Measurements from ENCODE around the gene ZNF670.

ZNF670 gene

DNA sequence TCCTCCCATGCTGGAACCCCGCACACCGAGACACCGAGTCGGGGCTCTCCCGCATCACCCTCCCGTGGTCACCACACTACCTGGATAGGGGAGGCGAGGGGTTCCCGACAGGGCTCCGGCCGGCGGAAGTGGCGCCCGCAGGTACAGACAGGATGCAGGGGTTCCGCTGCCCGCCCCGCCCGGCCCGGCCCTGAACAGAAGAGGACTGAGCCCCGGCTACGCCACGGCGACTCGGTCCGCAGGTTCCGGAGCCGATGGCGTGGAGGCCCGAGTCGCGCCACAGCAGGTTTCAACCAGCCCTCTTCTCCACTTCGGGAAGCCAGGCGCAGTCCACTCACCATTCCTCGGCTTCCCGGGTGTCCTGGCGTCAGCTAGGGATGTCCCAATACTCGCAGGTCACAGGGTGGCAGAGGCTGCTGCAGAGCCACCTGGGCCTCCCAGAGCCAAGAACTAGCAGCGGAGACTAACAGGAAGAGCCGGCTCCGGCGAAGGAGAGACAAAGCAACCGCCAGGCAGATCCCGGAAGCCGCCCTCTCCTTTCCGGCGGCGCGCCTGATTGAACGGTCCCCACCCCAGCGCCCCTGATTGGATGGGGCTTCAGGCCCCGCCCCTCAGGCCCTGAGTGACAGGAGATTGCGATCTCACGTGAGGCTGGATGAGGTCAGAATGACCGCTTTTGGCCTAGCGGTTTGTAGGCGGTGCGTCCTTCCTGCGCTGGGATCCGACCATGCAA lies 25.4 kb upstream of the ZNF670 start, which contains the start of gene ZNF669:
TSS of gene ZNF669 (minus strand) at position 498 of the 733 bp plus-strand sequence. CDS start at position 341, 157 bp downstream.
- DNase-seq, result peak; percentile 95

DNA sequence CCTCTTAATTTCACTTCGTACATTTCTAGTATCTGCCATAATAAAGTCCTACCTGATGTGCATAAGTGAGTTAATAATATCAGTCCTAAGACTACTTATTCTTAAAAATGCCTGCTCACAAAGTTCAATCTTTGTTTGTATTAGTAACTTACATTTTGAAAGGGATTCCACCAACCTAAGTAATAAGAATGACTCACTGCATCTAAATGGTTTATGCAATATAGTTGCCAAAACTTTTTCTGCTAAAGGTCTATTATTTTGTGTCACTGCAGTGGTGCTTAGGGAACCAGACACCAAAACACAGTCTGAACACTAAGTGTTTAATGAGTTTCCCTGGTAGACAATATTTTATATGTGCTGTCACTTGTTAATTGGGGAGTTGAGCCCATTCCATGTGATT lies 23.8 kb upstream of the ZNF670 start:
- DNase-seq, result no peak

GRCh38 chr1:247100676-247101279 lies 22.2 kb upstream of the ZNF670 start:
- no peak for DNase-seq

DNA sequence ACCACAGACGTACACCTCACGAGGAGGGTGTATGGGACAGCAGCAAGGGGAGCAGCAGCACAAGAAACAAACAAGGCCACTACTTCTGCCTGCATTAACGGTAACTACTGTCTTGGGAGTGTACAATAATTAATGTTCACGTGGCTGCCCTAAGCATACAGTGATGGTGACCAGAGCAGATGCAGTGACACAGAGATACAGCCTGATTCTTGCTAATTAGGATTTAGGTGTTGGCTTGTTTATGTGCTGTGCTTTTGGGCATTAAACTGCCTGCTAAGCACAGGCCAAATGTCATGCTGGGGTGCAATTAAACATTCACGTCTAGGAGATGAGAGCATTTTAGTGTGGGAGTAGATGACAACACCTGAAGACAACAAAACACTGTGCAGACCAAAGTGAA lies 18.3 kb upstream of the ZNF670 start:
- no peak for DNase-seq

GRCh38 chr1:247096544-247096943 lies 17.9 kb upstream of the ZNF670 start:
- DNase-seq, result no peak

- DNase-seq, result no peak
Observed at GRCh38 chr1:247096112-247096511, 17.5 kb upstream of the ZNF670 start.

DNA sequence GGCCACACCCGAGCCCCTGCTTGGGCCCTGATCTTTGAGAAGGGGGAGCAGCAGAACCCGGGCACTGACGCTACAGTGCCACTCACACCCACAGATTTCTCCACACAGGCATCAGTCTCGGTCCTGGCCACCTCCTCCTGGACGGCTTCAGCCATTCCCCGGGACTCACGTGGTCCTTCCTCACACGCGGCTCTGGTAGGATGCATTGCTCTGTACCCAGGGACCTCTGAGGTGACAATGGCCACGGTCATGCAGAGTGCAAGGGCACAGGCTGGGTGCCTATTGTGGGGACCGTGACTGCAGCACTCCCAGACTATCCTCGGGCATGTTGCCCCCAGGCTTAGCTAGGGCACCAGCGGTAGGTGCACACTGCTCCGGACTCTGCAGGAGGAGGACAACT lies 11.8 kb upstream of the ZNF670 start:
- DNase-seq, result no peak

GRCh38 chr1:247089616-247090375 lies 11.2 kb upstream of the ZNF670 start:
- DNase-seq, result no peak

DNA sequence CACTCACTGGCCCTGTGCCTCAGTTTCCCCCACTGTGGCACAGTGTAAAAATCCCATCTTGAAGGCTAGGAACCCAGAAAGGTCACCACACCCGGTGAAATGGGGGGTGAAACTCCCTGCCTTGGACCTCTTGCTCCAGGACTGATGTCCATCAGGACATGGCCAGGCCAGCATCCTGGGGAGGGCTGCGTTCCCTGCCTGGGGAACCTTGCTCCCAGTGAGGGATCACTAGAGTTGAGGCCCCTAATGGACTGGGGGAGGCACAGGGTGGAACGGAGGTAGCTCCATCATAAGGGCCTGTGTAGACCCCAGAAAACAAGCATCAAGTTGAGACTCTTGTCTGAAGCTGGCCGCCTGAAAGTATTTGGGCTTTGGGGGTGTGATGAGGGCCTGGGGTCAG lies 10.4 kb upstream of the ZNF670 start:
- DNase-seq, result no peak

DNA sequence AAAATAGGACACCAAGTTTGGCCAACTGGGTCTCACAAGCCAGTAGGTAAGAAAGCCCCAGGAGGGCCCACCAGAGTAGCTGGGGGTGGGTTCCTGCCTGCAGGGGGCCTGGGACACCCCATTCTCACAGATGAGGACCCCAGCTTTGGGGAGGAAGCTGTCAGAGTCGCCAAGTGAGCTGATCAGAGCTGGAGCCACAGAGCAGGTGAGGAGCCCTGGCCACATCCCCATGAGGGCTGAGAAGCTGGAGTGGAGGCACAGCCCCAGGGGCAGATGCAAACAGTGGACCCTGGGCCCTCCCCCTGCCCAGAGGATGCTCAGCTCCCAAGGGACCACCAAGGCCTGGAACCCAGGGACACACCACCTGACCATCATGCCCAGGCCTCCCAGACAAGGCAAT lies 8.6 kb upstream of the ZNF670 start:
- DNase-seq, result no peak

GRCh38 chr1:247085310-247085709 lies 6.7 kb upstream of the ZNF670 start:
- DNase-seq, result no peak

DNA sequence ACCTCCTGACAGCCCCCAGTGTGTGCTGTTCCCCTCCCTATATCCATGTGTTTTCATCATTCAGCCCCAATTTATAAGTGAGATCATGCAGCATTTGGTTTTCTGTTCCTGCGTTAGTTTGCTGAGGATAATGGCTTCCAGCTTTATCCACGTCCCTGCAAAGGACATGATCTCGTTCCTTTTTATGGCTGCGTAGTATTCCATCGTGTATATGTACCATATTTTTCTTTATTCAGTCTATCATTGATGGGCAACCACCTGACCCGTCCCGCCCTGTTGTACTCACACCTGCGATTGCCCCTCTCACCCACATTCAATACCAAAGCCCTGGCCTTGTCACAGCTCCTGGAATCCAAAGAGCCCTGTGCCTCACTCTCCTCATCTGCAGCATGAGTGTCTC lies 6.2 kb upstream of the ZNF670 start:
- no peak for DNase-seq

DNA sequence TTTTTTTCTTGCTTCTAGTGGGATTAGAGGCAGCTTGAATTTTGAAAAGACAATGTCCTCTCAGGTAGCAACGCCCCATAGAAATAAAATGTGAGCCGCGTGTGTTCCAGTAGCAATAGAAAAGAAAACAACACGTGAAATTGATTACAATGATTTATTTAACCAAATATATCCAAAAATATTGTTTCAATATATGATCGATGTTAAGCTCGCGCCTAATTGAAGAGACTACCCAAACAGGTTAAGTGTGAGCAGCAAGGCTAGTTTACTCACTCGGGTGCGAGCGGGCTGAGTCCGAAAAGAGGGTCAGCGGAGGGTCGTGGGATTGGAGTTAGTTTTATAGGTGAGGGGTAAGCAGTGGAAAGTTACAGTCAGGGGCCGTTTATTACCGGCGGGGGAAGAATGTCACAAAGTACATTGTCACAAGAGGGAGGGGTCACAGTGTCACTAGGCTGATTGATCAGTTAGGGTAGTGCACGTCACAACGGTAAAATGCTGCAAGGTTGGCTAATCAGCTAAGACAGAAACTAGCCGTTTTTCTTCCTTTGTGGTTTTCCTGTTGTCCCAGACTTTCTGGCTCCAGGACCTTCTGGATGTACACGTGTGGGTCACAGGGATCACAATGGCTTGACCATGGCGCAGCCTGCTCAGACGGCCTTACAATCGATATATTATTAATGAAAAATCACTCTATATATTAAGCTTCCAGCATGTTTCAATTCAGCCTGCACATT lies 697 bp upstream of the ZNF670 start:
- DNase-seq, result no peak

- peak; percentile 28 for DNase-seq
Observed at GRCh38 chr1:247077876-247078257, 744 bp downstream of the ZNF670 start.

DNA sequence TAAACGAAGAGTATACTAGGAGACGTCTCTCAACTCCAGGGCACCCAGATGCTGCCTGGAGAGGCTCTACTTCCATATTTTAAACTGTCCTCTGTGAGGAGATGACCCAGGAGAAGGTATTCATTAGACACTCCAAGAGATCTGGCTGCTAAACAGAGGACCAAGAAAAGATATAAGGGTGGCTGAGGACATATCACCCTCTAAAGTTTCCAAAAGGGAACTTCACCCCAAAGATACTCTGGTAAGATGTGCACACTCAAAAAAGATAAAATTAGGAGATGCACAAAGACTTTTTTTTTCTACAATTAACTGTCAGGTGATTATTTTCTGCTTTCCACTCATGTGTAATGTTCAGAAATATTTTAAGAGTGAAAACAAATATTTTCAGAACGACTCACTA lies 1.4 kb downstream of the ZNF670 start:
- peak; percentile 17 for DNase-seq

DNA sequence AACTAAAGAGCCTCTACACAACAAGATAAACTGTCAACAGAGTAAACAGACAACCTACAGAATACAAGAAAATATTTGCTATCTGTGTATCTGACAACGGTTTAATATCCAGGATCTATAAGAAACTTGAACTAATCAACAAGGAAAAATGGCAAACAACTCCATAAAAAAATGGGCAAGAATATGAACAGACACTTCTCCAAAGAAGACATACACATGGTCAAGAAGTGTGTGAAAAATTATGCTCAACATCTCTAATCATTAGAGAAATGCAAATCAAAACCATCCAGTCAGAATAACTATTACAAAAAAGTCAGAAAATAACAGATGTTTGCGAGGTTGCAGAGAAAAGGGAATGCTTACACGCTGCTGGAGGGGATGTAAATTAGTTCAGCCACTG lies 8.0 kb downstream of the ZNF670 start:
- no peak for DNase-seq

- DNase-seq, result no peak
Observed at GRCh38 chr1:247064304-247064703, 14.3 kb downstream of the ZNF670 start.

DNA sequence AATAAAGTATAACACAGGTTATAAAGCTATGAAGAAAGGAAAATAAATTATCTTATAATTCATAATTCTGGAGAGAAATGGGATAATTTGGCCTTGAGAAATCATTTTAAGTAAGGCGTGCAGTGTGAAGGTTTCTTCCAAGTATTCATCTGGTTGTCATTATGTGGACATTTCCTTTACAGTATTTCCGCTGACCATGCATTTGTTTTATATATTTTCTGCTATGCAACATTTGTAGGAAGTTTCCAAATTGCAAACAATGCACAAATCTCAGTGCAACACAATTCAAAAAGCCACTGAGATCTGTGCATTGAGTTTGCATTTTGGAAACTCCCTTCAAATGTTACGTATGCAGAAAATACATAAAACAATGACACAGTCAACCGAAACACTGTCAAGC lies 17.8 kb downstream of the ZNF670 start:
- DNase-seq, result no peak

DNA sequence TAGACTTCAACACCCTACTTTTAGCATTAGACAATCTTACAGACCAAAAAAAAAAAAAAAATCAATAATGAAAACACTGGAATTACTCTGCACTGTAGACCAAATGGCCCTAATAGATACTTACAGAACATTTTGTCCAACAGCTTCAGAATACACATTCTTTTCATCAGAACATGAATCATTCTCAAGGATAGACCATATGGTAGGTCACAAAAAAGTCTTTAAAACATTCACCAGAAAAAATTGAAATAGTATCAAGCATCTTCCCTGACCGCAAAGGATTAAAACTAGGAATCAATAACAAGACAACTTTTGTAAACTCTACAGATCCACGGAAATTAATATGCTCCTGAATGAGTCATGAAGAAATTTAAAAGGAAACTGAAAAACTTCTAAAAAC lies 22.5 kb downstream of the ZNF670 start:
- no peak for DNase-seq

DNA sequence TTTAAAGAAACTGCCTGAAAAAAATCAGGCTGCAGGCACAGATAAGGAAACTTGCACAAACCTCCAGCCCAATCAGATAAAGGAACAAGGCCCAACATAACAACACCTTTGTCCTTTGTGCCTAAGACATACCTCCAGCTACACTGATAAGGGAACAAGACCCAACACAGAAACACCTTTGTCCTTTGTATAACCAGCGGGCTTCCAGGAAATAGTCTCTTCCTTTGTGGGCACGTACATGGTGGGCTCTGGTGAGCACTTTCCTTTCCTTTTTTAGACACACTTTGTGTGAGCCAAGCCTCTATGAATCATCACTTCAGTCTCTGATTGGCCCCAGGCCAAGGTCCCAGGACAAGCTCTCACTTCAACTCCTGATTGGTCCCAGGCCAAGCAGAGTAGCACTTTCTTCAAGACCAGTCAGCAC lies 23.6 kb downstream of the ZNF670 start:
- no peak for DNase-seq

DNA sequence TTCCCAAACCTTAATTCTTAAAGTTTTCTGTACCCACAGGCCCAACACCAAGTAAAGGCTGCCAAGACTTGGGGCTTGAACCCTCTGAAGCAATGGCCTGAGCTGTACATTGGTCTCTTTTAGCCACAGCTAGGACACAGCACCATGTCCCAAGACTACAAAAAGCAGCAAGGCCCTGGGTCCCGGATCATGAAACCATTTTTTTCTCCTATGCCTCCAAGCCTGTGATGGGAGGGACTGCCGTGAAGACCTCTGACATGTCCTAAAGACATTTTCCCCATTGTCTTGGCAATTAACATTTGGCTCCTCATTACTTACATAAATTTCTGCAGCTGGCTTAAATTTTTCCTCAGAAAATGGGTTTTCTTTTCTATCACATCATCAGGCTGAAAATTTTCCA lies 30.9 kb downstream of the ZNF670 start:
- no peak for DNase-seq

DNA sequence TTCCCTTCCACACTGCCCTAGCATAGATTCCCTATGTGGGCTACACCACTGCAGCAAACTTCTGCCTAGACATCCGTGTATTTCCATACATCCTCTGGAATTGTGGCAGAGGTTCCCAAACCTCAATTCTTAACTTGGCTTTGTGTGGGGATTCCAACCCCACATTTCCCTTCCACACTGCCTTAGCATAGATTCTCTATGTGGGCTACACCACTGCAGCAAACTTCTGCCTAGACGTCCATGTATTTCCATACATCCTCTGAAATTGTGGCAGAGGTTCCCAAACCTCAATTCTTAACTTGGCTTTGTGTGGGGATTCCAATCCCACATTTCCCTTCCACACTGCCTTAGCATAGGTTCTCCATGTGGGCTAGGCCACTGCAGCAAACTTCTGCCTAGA lies 31.4 kb downstream of the ZNF670 start:
- DNase-seq, result no peak

GRCh38 chr1:247043406-247043805 lies 35.2 kb downstream of the ZNF670 start:
- DNase-seq, result no peak

Data from MV-4-11 (cell line).